HepG2 (cell line): ENCODE results near the gene XPO5. TPM values are rescaled to one million over a fixed set of nuclear protein-coding genes. Genes with fewer than 3 reads are reported as not detected.

ENCODE experiments used
- CCAR2 ChIP-seq: fragments of 200-400 bp; formaldehyde crosslinking; optimal IDR thresholded peaks from 2 replicates; pipeline ENCODE3; 2018; ENCODE audit warnings: low read depth, mild to moderate bottlenecking, low read length, moderate library complexity
- ELF3 ChIP-seq: IDR thresholded peaks from 2 replicates; pipeline ENCODE4 v1.6.1; 2016; ENCODE audit warnings: missing genetic modification reagents, missing compliant biosample characterization
- MAFF ChIP-seq: IDR thresholded peaks from 2 replicates; pipeline ENCODE4 v1.6.1; 2011; ENCODE audit warnings: low read depth, low read length, improper control_type of control experiment
- NRL ChIP-seq: sonication (generic); formaldehyde crosslinking; IDR thresholded peaks from 2 replicates; pipeline ENCODE4 v1.5.0; 2020; ENCODE audit warnings: missing genetic modification reagents, mild to moderate bottlenecking, moderate library complexity, borderline replicate concordance
- TEAD3 ChIP-seq: optimal IDR thresholded peaks from 2 replicates; pipeline ENCODE3; 2016; ENCODE audit warnings: borderline replicate concordance
- polyA plus RNA-seq, 8 experiments: library from polyadenylated mRNA; depleted of rRNA in 3 of 8; stranded (reverse) in 7 of 8; unstranded in 1 of 8; fragments of >200 nt; fragmentation: Illumina TruSeq in 4 of 8; extraction: Trizol in 4 of 8; gene quantifications; 2 replicates each; pipeline versions ENCODE4 v1.2.1 to v1.2.3, GENCODE V29; 2011 to 2016; ENCODE audit warnings: low read depth in 4 of 8, missing spikeins in 1 of 8, mixed read lengths in 1 of 8; ENCODE audit not compliant: insufficient read depth in 1 of 8
- total RNA-seq, 5 experiments: library from RNA; depleted of rRNA; stranded (reverse); fragments of >200 nt; fragmentation: Illumina TruSeq; extraction: Trizol; gene quantifications; 2 replicates each; pipeline ENCODE4 v1.2.3, GENCODE V29; 2016; ENCODE audit warnings: low read depth in 1 of 5
- TF ChIP-seq, protein P1 (sequence below): sonication (generic); formaldehyde crosslinking; IDR thresholded peaks from one replicate; pipeline ENCODE4 v1.5.1; 2020; ENCODE audit warnings: mild to moderate bottlenecking, missing genetic modification reagents; ENCODE audit errors: not compliant biosample characterization

XPO5 gene
- total and polyA plus RNA-seq, 2 of the 13 experiments (the other 11 are each of a cell fraction or from before 2014, with no cell fraction given) = 52.2 to 68.0 TPM

DNA sequence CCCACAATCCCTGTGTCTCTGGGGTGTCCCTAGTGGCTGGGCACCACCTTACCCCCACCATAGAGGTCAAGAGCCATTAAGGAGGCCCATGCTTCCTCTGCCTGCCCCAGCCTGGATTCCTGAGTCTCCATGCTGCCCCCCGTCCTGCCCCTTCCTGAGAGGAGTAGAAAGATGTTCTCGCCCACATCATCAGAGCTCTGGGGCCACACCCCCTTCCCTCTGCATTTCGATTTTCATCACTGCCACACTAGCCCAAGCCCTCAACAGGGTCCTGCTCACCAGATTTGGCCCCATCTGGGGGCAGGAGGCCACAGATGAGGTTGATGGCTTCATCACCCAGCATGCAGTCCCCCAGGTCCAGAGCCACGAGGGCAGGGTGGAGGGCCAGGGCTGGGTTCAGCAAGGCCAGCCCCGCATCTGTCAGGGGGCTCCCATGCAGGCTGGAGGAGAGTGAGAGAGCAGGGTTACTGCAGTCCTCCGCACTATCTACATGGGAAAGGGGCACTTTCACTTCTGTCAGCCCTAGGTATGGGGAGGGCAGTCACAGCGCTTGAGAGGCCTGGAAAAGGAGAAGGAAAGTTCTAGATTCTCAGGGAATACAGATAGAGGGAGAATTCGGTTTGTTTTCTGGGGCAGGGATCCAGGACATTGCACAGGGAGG lies 67.2 kb downstream of the XPO5 start (continued):
- TF ChIP-seq, protein P1, sequence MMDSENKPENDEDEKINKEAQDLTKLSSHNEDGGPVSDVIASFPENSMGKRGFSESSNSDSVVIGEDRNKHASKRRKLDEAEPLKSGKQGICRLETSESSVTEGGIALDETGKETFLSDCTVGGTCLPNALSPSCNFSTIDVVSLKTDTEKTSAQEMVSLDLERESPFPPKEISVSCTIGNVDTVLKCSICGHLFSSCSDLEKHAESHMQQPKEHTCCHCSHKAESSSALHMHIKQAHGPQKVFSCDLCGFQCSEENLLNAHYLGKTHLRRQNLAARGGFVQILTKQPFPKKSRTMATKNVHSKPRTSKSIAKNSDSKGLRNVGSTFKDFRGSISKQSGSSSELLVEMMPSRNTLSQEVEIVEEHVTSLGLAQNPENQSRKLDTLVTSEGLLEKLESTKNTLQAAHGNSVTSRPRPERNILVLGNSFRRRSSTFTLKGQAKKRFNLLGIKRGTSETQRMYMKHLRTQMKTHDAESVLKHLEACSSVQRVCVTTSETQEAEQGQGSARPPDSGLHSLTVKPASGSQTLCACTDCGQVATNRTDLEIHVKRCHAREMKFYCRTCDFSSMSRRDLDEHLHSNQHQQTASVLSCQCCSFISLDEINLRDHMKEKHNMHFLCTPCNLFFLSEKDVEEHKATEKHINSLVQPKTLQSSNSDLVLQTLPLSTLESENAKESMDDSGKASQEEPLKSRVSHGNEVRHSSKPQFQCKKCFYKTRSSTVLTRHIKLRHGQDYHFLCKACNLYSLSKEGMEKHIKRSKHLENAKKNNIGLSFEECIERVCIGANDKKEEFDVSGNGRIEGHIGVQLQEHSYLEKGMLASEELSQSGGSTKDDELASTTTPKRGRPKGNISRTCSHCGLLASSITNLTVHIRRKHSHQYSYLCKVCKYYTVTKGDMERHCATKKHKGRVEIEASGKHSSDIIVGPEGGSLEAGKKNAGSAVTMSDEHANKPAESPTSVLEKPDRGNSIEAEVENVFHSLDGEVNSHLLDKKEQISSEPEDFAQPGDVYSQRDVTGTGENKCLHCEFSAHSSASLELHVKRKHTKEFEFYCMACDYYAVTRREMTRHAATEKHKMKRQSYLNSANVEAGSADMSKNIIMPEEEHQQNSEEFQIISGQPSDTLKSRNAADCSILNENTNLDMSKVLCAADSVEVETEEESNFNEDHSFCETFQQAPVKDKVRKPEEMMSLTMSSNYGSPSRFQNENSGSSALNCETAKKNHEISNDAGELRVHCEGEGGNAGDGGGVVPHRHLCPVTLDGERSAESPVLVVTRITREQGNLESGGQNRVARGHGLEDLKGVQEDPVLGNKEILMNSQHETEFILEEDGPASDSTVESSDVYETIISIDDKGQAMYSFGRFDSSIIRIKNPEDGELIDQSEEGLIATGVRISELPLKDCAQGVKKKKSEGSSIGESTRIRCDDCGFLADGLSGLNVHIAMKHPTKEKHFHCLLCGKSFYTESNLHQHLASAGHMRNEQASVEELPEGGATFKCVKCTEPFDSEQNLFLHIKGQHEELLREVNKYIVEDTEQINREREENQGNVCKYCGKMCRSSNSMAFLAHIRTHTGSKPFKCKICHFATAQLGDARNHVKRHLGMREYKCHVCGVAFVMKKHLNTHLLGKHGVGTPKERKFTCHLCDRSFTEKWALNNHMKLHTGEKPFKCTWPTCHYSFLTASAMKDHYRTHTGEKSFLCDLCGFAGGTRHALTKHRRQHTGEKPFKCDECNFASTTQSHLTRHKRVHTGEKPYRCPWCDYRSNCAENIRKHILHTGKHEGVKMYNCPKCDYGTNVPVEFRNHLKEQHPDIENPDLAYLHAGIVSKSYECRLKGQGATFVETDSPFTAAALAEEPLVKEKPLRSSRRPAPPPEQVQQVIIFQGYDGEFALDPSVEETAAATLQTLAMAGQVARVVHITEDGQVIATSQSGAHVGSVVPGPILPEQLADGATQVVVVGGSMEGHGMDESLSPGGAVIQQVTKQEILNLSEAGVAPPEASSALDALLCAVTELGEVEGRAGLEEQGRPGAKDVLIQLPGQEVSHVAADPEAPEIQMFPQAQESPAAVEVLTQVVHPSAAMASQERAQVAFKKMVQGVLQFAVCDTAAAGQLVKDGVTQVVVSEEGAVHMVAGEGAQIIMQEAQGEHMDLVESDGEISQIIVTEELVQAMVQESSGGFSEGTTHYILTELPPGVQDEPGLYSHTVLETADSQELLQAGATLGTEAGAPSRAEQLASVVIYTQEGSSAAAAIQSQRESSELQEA (CRISPR knock-in tag) = peak; percentile 20
- TF ChIP-seq MAFF (no peak), NRL (0 out of 2 replicates have a peak, but pooled peaks have one; percentile 29), TEAD3 (CRISPR knock-in tag) (peak; percentile 9), CCAR2 (no peak), ELF3 (no peak)
